Measurements from ENCODE around the gene TRIM23. TPM values are rescaled to one million over a fixed set of nuclear protein-coding genes. Genes with fewer than 3 reads are reported as not detected.

Gene TRIM23
- total RNA-seq, 1 donor from 2014 or later, result 20.3 TPM

GRCh38 chr5:65577141-65577540 lies 47.0 kb downstream of the TRIM23 start:
- no peak for DNase-seq
- intact Hi-C loops (cut with micrococcal nuclease), result no loop called here
- no peak for ATAC-seq

GRCh38 chr5:65570598-65571226 lies 53.4 kb downstream of the TRIM23 start:
- intact Hi-C loops (cut with micrococcal nuclease), result no loop called here
- DNase-seq (no peak), ATAC-seq (no peak)

DNA sequence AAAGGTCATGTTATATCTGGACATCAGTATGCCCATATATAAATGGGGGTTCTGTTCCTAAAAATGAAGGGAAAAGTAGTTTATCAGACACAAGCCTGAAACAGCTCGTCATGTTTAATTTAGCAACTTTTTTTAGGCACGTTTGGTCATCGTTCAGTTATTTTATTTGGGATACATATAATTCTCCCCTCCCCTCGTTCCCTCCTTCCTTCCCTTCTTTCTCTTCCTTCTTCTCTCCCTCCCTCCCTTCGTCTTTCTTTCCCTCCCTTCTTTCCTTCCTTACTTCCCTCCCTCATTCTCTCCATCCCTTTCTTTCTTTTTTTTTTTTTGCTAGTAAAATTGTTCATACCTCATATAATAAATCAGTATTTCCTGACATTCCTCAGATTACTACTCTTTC lies 57.6 kb downstream of the TRIM23 start:
- DNase-seq (no peak), ATAC-seq (no peak)
- intact Hi-C loops (cut with micrococcal nuclease), result no loop called here

GRCh38 chr5:65563777-65564176 lies 60.4 kb downstream of the TRIM23 start:
- DNase-seq (no peak), ATAC-seq (no peak)
- intact Hi-C loops (cut with micrococcal nuclease), result no loop called here

DNA sequence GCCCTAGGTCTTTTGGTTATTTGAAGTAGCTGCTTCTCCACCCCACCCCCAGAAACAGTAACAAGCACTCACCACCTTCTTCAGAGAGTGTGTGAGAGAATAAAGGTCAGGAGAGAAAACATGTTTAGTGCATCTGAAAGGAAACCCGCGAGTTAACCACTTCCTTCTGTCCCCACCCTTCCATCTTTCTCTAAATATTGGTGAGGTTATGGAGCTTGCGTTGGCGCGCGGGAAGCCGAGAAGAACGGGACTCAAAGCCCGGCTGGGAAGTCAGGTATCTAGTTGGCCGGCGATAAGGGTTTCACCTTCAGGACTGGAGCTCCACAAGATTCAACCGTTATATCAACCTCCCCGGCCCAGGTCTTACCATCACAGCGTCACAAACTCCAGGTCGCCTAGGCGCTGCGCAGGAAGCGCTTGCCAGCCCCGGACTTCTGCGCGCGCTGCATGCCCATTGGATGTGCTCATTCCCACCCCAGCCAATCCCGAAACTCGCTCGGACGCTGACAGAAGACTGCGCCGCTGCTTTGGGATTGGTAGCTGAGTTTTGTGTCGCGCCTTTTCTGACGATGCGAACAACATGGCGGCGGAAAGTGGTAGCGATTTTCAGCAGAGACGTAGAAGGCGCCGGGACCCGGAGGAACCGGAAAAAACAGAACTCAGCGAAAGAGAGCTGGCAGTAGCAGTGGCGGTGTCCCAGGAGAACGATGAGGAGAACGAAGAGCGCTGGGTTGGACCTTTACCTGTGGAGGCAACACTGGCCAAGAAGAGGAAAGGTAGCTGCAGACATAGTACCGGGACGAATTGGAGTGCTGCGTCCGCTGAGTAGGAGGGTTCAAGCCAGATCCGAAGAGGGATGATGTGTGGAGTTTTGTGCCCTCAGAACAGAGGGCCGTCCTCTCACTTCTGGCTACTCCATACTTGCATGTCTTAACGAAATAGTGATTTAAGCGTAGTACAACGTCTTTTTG lies 61.1 kb downstream of the TRIM23 start, which contains the start of the genes CENPK and PPWD1:
TSS of gene CENPK (minus strand) at position 438 of the 971 bp plus-strand sequence. CDS start 8,261 bp downstream, outside the sequence.
TSS of gene PPWD1 (plus strand) at position 566 of the 971 bp plus-strand sequence. CDS start at position 581, 15 bp downstream.
- peak; percentile 94 for DNase-seq
- intact Hi-C loops (cut with micrococcal nuclease), result no loop called here

GRCh38 chr5:65556718-65557117 lies 67.4 kb downstream of the TRIM23 start:
- ATAC-seq, result no peak
- no peak for DNase-seq
- intact Hi-C loops (cut with micrococcal nuclease), result no loop called here

More for the DNA sequence above, 61.1 kb downstream of the TRIM23 start, which contains the start of the genes CENPK and PPWD1:
- ATAC-seq, result peak; percentile 100

DNA sequence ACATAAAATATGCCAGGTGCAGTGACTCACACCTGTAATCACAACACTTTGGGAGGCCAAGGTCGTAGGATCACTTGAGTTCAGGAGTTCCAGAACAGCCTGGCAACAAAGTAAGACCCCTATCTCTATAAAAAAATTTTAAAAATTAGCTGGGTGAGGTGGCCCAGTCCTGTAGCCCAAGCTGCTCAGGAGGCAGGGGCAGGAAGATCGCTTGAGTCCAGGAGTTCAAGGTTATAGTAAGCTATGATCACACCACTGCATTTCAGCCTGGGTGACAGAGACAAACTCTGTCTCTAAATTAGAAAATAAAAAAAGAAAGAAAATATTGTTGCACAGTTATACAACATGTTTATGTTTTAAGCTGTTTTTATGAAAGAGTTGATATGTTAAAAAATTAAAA lies 68.0 kb downstream of the TRIM23 start:
- ATAC-seq (no peak), DNase-seq (no peak)
- intact Hi-C loops (cut with micrococcal nuclease), result no loop called here

GRCh38 chr5:65555287-65555686 lies 68.8 kb downstream of the TRIM23 start:
- ATAC-seq, result no peak
- no peak for DNase-seq
- intact Hi-C loops (cut with micrococcal nuclease), result no loop called here

DNA sequence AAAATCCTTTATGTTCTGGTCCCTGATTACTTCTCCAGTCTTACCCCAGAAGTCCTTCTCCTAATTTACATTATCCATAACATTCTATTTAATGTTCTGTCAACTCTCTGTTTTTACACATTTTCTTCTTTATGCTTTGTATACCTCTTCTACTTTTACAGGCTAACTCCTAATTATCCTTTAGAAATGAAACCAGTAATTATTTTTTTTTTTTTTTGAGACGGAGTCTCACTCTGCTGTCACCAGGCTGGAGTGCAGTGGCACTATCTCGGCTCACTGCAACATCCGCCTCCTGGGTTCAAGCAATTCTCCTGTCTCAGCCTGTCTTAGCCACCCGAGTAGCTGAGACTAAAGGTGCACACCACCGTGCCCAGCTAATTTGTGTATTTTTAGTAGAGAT lies 70.2 kb downstream of the TRIM23 start:
- no peak for DNase-seq
- no peak for ATAC-seq
- intact Hi-C loops (cut with micrococcal nuclease), result no loop called here

- DNase-seq (no peak), ATAC-seq (no peak)
- intact Hi-C loops (cut with micrococcal nuclease), result no loop called here
Measured at GRCh38 chr5:65548281-65548680, 75.9 kb downstream of the TRIM23 start.

DNA sequence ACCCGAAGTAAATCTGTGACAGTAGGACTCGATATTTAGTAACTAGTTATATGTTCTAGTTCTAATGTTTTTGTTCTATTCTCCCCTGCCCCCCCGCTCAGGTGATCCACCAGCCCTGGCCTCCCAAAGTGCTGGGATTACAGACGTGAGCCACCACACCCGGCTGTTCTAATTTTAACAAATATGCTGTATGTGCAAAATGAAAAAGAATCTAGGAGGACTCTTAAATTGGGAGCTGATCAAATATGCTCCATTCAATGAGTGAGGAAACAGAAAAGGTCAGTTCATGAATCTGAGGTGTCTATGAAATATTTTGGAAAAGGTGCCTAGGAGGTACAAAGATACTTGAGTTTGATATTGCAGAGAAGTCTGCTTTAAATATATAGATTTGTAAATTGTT lies 78.0 kb downstream of the TRIM23 start:
- DNase-seq, result no peak
- intact Hi-C loops (cut with micrococcal nuclease), result no loop called here
- no peak for ATAC-seq

GRCh38 chr5:65544473-65544872 lies 79.7 kb downstream of the TRIM23 start:
- DNase-seq (no peak), ATAC-seq (no peak)
- intact Hi-C loops (cut with micrococcal nuclease), result no loop called here

DNA sequence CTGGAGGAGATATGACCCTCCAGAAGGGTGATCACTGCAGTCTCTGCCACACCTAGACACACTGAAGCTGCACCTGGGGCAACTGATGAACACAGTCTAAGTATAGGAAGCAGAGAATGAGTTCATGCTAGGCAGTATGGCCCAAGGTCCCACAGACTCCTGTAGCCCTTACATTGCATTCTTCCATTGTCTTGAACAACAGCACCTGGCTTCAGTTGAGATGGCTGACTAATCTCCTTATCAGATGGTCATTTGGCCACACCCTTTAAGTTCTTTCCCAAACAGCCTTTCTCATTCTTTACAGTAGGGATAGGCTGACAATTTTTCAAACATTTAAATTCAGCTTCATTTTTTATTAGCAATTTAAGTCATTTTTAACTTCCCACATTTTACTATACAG lies 84.3 kb downstream of the TRIM23 start:
- ATAC-seq (no peak), DNase-seq (no peak)
- intact Hi-C loops (cut with micrococcal nuclease), result no loop called here

Other genes starting within 250 kb of the TRIM23 start
- 1.4 TPM for gene ADAMTS6, start 142.4 kb downstream of the TRIM23 start, total RNA-seq
- 0.99 TPM for gene CENPK, start 61.2 kb downstream of the TRIM23 start, total RNA-seq
- gene PPWD1, start 61.0 kb downstream of the TRIM23 start, total RNA-seq, result 21.9 TPM
- gene SHLD3, start 694 bp upstream of the TRIM23 start, total RNA-seq, result 1.9 TPM
- 23.0 TPM for gene TRAPPC13, start 694 bp upstream of the TRIM23 start, total RNA-seq
- gene SGTB, start 97.8 kb upstream of the TRIM23 start, total RNA-seq, result 4.6 TPM
- gene NLN, start 97.9 kb upstream of the TRIM23 start, total RNA-seq, result 14.1 TPM